Stromal cell of bone marrow (primary cell): ENCODE measurements around the gene USP3.

Experiments
- DNase-seq: peaks from one replicate; pipeline ENCODE4 v3.0.0-alpha.2; 2012; ENCODE audit warnings: low read depth

Gene USP3

DNA sequence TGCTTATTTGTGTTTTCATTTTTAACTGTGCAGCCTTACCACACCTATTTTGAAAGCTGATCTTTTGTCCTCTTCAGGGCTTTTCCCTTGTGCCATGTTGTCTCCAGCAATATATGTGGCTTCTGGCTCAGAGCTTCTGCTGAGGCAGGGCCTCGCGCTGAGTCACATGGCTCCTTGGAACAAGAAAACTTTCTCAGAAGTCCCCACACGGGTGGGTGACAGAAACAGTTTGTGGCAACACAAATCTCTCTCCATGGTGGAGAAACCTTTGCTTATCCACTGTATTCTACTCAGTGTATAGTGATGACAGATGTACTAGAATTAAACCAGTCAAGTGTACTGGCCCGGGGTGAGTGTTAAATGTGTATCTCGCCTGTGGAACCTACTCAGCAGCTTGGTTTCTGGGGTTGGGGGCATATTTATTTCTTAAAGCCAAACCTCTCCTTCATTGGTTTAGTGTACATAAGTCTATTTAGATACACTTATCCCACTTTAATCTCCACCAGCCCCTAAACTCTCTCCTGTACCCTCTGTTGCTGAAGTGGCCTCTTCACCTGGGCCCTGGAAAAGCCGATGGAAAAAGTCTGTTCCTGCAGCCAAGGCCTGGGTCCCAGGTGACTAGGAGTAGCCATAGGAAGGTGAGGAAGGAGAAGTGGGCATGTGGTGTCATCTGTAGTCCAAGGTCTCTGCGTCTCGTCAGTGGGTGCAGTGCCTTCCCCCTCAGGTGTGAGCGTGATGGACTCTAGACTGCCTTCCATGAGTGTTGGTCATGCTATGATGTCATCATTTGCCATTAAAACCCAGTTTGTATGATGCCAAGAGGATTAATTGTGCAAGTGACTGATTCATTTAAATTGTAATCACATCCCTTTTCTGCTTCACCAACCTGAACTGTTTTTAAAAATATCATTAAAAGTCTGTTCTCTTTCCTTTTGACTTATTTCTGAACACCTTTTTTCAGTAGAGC is 89.6 kb downstream of the USP3 start:
- DNase-seq, result no peak

DNA sequence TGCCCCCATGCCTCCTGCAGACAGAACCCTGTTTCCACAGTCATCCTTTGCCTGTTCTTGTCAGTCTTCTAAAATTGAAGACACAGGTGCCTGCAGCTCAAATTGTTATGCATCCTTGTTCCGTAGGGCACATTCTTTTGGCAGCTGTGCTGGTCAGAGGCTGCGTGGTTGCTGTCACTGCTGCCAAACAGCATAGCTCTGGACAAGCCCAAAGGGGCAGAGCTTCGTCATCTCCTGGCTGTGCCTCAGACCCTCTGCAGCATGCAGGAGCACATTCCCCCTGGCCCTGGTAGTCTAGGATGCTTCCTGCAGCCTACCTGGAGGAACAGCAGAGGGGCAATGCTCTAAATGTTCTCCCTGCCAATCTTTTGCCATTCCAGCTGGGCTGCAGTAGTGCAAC is 90.7 kb downstream of the USP3 start:
- no peak for DNase-seq

DNA sequence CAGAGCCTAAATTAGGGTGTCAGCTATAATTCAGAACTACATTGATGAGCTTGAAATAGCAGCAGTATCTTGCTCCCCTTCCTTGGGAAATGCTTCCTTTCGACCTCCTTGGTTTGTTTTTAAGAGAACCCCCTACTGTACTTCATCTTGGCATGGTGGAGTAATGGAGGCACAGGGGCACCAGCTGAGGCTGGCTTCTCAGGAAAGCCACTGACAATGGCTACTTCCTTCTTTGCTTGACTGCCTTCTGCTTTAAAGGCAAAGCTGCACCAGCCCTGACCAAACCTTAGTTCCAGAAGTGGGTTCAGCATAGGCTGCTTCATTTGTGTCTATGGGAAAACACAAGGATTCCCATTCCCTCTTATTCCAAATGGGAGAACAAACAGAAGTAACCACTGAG is 91.3 kb downstream of the USP3 start:
- DNase-seq, result no peak

DNA sequence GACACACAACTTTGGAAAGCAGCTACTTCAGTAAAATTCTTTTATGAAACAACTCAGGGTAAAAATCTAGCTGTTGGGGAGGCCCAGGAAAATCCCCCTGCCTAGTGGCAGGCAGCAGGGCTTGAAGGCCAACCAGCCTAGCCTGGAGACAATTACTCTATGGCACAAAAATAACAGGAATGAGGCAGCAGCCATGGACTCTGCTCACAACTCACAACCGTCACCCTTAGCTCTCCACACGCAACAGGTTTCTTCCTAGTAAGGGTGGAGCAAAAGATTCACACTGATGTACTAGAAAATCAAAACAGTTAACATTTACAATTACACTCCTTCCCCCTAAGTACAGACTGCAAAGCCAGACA is 92.3 kb downstream of the USP3 start:
- peak; percentile 18 for DNase-seq

DNA sequence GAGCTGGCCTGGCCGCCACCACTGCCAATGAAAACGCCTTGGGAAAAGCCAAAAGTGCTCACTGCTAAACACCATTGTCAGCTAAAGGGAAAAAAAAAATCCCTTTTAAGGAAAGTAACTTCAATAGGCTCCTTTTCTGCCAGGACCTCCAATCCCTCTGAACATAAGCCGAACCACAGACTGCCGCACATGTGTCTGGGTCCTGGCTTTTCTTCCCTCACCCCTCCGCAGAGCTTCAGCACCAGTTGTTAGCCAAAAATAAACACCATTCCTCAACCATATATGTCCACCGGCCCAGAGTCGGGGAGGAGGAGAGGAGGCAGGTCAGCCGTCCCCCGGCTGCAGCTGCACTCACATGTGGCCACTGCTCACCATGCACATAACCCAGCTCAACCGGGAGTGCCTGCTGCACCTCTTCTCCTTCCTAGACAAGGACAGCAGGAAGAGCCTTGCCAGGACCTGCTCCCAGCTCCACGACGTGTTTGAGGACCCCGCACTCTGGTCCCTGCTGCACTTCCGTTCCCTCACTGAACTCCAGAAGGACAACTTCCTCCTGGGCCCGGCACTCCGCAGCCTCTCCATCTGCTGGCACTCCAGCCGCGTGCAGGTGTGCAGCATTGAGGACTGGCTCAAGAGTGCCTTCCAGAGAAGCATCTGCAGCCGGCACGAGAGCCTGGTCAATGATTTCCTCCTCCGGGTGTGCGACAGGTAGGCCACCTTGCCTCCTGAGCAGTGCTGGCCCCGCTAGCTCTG is 92.8 kb downstream of the USP3 start, which contains the start of gene FBXL22:
FBXL22 (plus strand) TSS at position 350 of the 753 bp plus-strand sequence; CDS start at position 356, 6 bp downstream.
- DNase-seq, result no peak

DNA sequence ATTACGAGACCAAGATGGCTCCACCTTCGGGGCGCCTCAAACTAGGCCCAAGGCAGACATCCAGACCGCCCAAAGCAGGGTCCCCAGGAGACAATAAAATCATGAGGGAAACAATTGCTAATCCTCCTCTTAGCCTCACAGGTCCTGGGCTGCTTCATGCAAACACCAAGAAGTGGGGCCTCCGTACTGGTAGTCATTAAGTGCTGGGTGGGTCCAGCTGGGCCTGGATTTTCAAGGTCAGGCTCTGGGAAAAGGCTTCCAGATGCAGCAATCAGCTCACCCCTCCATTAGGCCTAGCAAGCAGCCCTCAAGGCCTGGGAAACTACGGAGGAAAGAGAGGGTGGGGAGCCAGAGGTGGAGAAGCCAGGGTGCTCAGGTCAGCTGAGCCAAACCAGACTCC is 93.4 kb downstream of the USP3 start:
- DNase-seq, result no peak

DNA sequence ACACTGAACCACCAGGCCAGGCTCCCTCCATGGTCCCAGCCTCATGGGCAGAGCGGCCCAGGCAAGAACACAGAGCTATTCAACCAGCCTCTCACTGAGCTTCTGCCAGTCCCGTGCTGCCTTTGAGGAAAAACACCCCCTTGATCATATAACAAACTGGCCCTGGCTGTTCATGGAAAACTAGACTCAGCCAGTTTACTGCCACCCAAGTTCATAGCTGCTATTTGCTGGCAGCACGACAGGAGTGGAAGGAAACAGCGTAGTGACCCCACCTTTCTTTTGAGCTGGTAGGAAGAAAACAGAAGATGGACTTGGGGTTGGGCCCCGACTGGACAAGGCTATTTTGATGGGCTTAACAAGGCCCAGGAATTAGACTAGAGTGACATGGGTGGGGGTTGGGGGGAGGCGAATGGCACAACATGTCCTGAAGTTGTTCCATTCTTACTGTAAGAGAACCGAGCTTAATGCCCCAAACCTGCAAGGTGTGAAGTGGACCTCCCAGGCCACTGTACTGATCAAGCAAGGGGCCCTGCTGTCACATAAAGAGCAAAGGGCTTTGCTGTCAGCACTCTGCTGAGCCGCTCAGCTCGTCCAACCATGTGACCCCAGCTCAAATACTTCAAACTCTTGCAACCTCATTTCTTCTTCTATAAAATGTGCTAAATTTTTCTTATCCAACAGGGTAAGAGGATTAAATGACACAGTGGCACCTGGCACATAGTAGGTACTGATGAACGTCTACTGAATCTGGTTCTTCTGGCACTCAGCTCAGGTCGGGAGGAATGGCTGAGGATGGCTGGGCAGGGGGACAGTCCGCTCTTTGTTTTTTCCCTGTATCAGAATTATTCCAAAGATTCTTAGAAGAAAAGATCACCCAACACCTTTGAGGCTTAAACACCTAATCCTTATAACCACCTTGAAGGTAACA is 94.3 kb downstream of the USP3 start:
- no peak for DNase-seq

DNA sequence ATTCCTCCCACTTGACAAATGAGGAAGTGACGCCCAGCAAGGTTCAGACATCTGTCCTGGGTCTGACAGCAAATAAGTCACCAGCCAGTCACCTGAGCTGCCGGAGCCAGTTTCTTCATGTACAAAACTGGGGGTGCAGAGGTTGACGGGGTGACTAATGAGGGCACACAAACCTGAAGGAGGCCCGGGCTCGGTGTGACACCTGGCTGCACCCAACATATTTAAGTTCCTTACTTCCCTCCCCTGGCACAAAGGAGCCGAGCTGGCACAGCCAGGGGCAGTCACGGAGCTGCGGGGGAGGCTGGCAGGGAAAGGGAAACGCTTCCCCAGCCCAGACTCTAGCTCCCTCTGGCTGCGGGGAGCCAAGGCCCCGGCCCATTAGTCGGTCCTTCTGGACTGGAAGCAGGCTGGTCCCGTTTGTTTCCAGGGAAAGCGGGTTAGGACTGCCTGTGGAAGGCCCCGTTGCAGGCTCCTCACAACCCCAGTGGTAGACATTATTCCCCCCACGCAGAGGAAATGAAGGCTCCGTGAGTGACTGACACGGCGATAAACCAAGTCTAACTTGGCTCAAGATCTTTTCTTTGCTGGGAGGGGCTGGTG is 95.1 kb downstream of the USP3 start:
- DNase-seq, result peak; percentile 24

DNA sequence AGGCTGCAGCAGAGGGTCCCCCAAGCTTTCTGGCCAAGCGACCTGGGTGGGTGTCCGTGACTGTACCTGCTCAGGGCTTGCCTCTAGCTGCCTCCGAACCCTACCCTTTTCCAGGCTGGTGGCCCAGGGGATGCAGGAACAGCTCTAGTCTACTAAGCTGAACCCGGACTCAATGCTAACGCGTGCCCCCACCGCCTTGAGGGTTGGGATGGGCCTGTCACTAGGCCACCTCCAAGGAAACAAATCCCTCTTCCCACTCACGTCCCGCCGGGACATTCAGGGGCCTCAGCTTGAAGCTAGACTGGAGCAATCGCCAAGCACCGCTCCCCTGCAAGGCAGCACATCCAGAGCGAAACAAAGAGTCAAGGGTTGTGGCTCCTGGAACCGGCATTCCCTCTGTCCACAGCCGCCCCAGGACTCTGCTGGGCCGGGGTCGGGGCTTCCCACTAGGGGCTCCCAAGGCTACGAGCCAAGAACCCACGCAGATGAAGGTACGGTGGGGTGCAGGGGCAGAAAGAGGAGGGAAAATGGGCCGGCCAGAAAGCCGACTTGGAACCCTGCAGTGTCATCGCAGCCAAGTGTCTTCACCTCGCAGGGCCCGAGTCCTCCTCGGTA is 95.7 kb downstream of the USP3 start:
- DNase-seq, result no peak

DNA sequence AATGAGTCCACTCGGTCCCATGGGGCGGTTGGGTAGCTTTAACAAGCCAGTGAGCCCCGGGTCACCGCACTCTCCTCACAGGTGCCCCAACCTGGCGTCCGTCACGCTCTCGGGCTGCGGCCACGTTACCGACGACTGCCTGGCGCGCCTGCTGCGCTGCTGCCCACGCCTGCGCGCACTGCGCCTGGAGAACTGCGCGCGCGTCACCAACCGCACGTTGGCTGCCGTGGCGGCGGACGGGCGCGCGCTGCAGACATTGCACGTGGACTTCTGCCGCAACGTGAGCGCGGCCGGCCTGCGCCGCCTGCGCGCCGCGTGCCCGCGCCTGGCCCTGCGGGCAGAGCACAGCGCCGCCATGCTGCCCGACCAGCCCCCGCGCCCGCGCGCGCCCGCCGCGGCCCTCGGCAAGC is 96.2 kb downstream of the USP3 start:
- DNase-seq, result peak; percentile 87

DNA sequence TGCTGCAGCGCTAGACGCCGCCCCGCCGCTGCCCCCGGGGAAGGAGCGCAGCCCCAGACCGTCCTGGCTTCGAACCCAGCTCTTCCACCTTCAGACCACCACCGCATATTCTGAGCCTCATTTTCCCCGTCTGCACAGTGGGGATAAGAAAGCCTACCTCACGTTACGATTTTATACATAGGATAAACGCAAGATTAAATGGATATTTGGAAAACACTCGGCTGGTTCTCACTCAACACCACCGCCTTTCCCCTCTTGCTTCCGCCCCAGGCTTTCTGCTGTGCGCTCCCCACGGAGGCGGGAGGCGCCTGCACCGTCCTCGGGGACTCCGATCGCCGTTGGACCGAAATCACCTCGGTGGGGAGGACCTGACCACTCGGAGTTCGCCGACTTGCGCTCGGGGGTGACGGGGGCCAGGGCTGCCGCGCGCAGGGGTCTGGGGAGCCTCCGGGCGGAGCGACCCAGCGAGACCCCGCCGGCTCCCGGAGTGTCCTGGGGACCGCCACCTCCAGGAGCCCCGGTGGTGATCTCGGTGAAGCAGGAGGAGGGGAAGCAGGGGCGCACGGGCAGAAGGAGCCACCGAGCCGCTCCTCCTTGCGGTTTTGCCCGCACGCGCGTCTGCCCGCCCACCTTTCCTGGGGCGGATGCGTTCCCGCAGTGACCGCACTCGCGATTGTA is 96.8 kb downstream of the USP3 start:
- DNase-seq, result no peak

DNA sequence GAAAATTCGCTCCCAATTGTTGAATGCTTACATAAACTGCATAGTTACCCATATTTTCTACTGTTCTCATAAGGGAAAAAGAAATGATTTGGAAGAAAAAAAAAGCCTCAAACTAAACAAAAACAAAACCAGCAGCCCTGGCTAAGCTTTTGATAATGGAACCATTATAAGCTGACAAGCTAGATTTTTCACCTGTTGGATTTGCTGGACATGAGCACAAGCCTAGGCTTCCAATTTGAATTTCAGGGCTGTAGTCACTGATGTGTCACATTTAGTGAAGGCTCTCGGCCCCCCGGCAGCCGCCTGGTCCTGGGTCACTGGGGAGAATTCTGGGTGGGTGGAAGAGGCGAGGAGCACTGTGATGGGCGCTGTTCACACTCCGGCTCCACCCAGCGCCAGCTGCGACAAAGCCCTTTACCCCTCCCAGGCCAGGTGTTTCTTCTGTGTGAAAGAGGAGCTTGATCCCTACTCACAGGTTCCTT is 97.4 kb downstream of the USP3 start:
- no peak for DNase-seq

DNA sequence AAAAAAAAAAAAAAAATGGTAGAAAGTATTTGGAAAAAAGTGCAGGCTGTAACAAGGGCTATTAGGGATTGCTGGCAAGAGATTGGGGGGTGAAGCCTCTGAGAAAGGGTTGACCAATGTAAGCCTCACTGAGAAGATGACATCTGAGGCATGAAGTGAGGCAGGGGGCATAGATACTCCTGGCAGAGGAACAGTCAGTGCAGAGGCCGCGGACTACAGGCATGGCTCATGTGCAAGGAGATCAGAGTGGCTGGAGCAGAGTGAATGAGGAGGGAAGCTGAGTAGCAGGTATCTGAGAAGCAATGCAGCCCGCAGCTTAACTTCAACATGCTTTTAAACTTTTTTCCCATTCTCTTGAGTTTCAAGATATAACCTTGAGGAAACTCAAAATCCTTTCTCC is 98.2 kb downstream of the USP3 start:
- no peak for DNase-seq

DNA sequence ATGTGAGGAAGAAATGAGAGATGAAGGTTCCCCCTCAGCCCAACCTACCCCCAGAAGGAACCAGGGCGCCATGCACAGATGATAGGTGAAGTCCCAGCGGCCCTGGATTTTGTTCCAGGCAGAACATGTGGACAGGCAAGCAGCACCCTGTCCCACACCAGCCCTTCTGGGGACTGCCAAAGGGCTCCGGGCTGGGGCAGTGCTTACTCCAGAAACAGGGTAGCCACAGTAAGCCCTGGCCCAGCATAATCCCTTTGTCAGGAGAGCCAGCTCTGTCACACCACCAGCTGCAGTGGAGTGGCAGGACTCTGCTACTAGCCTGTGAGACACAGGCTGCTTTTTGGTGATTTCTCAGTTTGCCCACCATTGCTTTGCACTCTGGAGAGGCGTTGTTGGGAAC is 99.1 kb downstream of the USP3 start:
- no peak for DNase-seq

DNA sequence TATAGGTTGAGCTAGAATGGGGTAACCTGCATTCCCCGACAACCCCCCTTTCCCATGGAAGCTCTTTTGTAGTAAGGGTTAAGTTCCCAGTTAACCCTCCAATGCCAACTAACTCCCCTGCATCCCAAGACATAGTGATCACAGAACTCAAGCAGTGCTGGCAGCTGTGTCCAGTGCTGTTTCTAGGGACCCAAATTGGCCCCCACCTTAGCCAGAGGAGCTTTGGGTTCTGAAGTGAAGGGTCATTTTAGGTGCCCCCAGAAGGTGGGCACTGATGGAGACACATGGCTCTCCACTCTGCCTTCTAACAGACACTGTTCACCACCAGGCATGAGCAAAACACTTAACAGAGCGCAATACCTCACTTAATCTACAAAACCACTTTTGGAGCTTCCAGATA is 99.9 kb downstream of the USP3 start:
- no peak for DNase-seq

DNA sequence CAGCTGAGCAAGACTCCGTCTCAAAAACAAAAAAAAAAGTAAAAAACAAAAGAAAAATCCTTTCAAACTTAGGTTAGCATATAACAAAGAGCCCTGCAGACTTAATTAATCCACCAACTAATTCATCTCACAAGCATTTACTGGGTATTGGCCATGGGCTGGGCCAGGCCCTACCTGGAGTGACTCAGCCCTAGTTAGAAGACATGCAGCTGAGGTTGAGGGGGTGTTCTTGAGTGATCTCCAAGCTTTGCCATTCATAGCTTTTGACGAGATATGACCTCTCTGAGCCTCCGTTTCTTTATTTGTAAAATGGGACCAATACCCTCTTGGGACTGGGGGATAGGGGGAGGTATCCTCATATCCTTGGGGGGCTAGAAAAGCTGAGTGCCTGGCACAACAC is 100.6 kb downstream of the USP3 start:
- no peak for DNase-seq

DNA sequence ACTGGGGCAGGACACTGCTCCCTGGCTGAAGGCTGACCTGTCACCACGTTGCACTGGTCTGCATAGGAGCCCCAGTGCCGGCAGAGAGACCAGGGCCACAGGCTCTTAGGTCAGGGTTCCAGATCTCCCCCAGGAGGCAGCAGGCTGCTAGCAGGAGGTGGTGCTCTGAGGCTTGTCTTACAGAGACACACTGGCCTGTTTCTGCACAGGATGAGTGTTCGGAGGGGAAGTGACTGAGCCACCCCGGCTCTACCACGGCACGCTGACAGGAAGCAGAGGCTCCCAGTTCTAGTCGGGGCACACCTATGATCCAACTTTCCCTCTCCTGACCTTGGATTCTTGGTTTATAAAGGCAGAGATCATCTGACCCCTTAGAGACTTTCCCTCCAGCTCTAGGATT is 101.4 kb downstream of the USP3 start:
- no peak for DNase-seq

DNA sequence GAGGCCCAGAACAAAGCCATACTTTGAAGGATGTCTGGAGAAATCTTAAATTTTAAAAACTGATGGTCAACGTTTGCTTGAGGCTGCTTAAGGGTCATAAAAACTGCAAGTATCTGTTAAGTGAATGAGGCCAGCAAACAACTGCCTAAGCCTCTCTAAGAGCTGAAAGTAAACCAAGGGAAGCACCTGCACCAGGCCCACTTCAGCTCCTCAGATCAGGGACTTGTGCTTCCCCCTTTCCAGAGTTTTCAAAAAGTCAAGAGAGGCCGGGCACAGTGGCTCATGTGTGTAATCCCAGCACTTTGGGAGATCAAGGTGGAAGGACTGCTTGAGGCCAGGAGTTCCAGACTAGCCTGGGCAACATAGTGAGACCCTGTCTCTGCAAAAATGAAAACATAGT is 101.9 kb downstream of the USP3 start:
- DNase-seq, result no peak

DNA sequence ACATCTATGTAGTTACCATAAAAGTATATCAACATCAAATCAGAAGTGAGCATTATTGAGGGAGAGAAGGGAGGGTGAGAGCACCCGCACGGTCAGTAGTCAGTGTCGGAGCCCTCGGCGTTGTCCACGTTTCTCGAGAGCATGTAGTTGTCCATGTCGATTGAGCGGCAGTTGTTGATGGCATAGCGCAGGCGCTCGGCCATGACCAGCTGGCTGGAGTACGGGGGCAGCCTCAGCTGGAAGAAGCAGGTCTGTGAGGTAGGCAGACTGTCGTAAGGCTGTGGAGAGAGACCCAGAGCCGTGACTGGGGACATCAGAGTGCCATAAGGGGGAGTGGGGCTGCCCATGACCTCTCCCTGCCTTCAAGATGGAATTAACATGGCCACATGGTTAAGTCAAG is 104.6 kb downstream of the USP3 start:
- DNase-seq, result no peak

DNA sequence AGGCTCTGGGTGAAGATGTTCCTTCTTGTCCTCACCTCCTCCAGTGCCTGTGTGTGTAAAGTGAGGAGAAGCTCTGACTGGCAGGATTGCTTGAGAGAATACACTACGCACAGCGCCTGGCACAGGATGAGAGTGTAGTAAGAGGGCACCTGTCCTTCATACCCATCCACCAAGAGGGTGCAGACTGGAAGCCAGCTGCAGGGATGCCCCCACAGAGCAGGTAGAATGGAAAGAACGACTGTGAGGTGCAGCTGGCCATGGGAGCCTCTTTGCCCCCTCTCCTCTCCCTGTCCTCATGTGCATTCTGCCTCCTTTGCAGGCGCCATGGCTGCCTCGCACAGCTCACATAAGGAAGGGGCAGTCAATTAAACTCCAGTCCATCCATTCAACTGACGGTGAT is 105.1 kb downstream of the USP3 start:
- DNase-seq, result no peak
